ENCODE measurements around the gene SLC35A3.
"Not testable (repeated sequence)": the region's sequence is repeated elsewhere in the genome, so short reads cannot be mapped to it uniquely, and the experiment has no call there.

The SLC35A3 gene

DNA sequence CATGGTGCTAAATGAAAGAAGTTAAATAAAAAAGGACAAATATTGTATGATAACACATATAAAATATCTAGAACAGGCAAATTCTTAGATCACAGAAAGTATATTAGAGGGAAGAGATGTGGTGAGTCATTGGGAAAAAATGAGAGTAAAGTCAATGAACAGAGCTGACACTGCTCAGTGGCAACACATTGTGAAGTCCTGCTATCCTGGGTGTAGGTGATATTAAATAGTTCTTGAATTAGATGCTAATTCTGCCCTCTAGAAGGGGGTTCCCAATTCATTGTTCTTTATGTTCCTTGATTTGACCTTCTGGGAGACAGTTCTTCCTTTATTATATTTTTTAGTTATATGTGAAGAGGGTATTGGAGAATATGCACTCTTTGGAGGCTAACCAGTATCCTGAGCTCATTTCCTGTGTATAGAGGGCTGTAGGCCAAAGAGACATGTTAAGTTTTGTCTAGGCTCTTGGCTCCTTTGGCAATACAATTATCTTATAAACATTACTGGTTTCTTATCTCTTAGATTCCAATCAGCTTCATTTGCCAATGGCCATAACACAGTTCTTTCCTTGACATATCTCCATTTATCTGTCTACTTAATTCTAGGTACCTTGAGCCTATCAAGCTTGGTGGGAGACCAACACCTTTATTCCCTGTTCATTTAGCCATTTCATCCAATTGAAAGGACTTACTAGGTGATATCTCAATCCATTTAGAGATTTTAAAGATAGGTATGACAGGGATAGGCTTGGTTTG, 6.6 kb upstream of the SLC35A3 start:
- no peak overlapping the region for H3K4me3 ChIP-seq (ENCODE audit: low read length)
- TF ChIP-seq, protein P1, sequence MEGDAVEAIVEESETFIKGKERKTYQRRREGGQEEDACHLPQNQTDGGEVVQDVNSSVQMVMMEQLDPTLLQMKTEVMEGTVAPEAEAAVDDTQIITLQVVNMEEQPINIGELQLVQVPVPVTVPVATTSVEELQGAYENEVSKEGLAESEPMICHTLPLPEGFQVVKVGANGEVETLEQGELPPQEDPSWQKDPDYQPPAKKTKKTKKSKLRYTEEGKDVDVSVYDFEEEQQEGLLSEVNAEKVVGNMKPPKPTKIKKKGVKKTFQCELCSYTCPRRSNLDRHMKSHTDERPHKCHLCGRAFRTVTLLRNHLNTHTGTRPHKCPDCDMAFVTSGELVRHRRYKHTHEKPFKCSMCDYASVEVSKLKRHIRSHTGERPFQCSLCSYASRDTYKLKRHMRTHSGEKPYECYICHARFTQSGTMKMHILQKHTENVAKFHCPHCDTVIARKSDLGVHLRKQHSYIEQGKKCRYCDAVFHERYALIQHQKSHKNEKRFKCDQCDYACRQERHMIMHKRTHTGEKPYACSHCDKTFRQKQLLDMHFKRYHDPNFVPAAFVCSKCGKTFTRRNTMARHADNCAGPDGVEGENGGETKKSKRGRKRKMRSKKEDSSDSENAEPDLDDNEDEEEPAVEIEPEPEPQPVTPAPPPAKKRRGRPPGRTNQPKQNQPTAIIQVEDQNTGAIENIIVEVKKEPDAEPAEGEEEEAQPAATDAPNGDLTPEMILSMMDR (conservative IDR thresholded peaks at IDR 0.05; ENCODE audit: low read length) = no peak
- peak; percentile 51 for DNase-seq (ENCODE audit: low read depth)

DNA sequence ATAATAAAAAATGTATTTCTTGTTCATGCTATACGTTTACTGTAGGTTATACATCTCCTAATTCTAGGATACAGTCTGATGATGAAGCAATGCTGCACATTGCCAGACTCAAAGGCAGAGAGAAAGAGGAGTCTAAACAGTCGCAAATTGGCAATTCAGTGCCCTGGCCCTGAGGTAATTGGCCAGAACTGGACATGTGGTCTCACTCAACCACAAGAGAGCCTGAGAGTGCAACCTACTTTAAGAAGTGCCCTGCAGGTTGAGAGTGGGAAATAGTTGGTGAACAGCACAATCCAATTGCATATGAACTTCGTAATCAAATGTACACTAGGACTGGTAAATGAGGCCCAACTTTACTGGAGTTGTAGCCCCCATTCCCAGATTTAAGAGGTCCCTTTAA, 5.0 kb upstream of the SLC35A3 start:
- TF ChIP-seq, protein P1 (conservative IDR thresholded peaks at IDR 0.05; ENCODE audit: low read length) = no peak
- no peak for DNase-seq (ENCODE audit: low read depth)
- no peak overlapping the region for H3K4me3 ChIP-seq (ENCODE audit: low read length)

DNA sequence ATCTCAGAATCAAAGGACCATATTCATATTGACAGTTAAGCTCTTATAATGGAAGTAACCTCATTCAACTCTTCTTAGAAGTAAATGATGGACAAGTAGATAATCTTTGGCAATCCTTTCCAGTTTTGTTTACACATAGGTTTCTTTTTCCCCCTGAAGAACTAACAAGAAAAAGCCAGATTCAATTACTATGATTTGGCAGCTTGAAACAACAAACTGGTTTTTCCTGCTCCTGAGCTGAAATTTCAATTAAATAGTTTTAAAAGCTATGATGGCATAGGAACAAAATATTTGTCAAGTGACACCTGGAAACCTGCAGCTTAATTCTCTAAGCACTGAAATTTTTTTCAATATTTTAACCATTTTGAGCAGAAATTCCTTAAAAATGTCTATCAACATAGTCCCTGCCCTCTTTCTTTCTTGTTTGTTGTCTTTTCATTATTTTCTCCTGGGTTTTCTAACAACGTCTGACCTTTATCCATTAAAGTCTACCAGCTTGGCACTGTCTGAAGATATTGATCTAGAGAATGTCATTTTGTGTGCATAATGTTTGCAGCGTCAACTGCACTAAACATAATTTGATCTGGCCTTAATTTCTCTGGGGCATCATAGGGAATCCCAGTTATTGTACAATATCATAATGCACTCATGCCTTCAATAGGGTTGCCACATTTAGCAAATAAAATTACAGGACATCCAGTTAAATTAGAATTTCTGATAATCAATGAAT, 4.0 kb upstream of the SLC35A3 start:
- DNase-seq (ENCODE audit: low read depth) = no peak
- no peak overlapping the region for H3K4me3 ChIP-seq (ENCODE audit: low read length)
- TF ChIP-seq, protein P1 (conservative IDR thresholded peaks at IDR 0.05; ENCODE audit: low read length) = no peak

DNA sequence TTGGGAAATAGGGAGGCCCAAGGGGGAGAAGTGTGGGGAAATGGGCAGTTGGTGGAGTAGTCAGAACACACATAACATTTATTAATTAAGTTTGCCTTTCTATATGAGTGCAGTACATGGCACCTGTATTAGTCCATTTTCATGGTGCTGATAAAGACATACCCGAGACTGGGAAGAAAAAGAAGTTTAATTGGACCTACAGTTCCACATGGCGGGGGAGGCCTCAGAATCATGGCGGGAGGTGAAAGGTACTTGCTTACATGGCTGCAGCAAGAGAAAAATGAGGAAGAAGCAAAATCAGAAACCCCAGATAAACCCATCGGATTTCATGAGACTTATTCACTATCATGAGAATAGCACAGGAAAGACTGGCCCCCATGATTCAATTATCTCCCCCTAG, 1.6 kb upstream of the SLC35A3 start:
- no peak for DNase-seq (ENCODE audit: low read depth)
- TF ChIP-seq, protein P1 (conservative IDR thresholded peaks at IDR 0.05; ENCODE audit: low read length) = no peak
- no peak overlapping the region for H3K4me3 ChIP-seq (ENCODE audit: low read length)

DNA sequence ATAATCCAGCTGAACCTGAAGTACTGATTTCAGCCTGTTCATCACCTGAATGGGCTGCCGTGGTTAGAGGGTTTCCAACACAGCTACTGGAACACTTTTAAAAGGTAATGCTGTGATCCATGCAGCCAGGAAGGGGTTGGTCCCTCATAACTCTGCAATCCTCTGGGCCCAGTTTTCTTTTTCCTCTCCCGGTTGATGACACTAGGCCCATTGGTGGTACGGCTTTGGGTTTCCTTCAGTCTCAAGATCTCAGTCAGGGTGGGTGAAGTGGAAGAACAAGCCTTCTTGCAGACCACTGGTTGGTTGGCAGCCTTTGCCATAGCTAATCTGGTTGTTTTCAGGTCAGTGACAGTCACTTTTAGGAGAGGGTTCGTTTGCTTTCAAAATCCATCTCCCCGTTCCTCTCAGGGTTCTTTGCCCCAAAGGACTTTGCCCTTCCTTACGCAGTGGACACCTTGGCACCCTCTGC, 502 bp upstream of the SLC35A3 start:
- H3K4me3 ChIP-seq (ENCODE audit: low read length) = peak overlapping the region; percentile 93
- TF ChIP-seq, protein P1 (conservative IDR thresholded peaks at IDR 0.05; ENCODE audit: low read length) = no peak
- DNase-seq (ENCODE audit: low read depth) = no peak

DNA sequence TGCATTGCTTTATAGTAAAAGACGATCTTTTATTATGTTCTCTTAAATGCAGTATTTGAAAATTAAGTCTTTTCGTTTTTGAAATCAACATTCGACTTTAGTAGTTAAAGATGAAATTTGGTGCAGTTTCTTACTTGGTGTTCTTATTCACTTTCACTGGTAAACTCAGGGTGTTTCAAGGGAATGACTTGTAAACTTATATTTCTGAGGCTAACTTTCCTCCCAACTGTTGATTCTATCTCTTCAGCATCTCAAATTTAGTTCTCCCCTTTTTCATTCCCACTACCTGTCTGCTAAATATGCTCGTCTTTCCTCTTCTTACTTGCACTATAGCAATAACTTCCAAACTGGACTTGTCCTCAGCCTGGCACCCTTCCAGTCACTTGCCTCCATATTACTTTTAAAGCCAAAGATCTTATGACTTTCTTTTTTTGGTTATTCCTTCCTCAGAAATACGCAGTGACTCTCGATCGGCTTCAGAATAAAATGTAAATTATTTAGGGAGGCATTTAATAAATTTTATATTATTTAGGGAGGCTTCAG, 988 bp downstream of the SLC35A3 start:
- TF ChIP-seq, protein P1 (conservative IDR thresholded peaks at IDR 0.05; ENCODE audit: low read length) = no peak
- peak; percentile 6 for DNase-seq (ENCODE audit: low read depth)
- H3K4me3 ChIP-seq (ENCODE audit: low read length) = peak overlapping the region; percentile 93

DNA sequence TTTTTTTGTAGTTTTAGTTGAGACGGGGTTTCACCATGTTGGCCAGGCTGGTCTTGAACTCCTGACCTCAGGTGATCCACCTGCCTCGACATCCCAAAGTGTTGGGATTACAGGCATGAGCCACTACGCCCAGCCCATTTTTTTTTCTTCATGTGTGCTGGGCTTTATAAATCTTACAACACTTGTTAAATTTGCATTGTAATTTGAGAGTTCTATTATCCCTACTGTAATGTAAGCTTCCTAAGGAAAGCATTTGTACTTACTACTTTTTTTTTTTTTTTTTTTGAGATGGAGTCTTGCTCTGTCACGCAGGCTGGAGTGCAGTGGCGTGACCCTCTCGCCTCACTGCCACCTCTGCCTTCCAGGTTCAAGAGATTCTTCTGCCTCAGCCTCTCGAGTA, 2.3 kb downstream of the SLC35A3 start:
- DNase-seq (ENCODE audit: low read depth); H3K4me3 ChIP-seq (ENCODE audit: low read length): not testable (repeated sequence)
